Measurements from ENCODE around the gene LASP1. TPM values are rescaled to one million over a fixed set of nuclear protein-coding genes. Genes with fewer than 3 reads are reported as not detected.

The LASP1 gene
- total and polyA plus RNA-seq, 2 of the 8 experiments (the other 6 are each of a cell fraction or from before 2014, with no cell fraction given), result 114 to 180 TPM

DNA sequence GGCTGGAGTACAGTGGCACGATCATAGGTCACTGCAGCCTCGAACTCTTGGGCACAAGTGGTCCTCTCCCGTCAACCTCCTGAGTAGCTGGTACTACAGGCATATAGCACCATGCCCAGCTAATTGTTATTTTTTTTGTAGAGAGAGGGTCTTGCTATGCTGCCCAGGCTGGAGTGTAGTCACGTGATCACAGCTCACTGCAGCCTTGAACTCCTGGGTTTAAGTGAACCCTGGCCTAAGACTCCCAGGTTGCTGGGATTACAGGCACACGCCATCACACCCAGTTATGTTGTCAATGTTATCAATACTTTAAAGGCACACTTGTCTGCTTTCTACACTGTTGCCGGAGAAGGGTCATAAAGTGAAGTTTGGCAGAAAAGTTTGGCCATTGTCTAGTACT lies 33.5 kb downstream of the LASP1 start:
- no peak overlapping the region for H3K27ac ChIP-seq (ENCODE audit: low read depth, low read length)
- WGBS, 2 experiments (ENCODE audit: extremely low coverage in 1 of 2, insufficient coverage in 1 of 2, insufficient read length in 1 of 2, insufficient replicate concordance in 2 of 2, low coverage in 1 of 2, low lambda C conversion rate in 2 of 2, missing lambda C conversion rate in 1 of 2), result 92% methylated on average over 6 of the region's 6 CpGs; no CpG with 5 or more reads in 1 of the 2 experiments
- peaks cover 7% of the 10 kb centered on the region for H3K79me1 ChIP-seq (ENCODE audit: low read depth, low read length)
- H2BK12ac ChIP-seq (ENCODE audit: low read depth, low read length), result no peak overlapping the region
- no peak overlapping the region for H3K18ac ChIP-seq (ENCODE audit: extremely low read depth, low read length)
- no peak for DNase-seq (ENCODE audit: low read depth in 1 of 2, low spot score in 2 of 2)
- peaks cover 3 to 15% of the 10 kb centered on the region in 2 experiments for H4K20me1 ChIP-seq (replicated peaks in 1 of 2; ENCODE audit: control insufficient read depth in 1 of 2, insufficient read depth in 2 of 2, low read length in 2 of 2)
- no peak overlapping the region for H2BK20ac ChIP-seq (ENCODE audit: low read length)
- no peak overlapping the region for H3K23ac ChIP-seq (ENCODE audit: insufficient read length)
- no peak overlapping the region for H3K4me2 ChIP-seq (ENCODE audit: insufficient read depth in 1 of 2, low read depth in 2 of 2, low read length in 2 of 2)
- H4K8ac ChIP-seq (ENCODE audit: extremely low read depth, insufficient read depth, low read length), result no peak overlapping the region
- no peak for FAIRE-seq
- no peaks in the 10 kb centered on the region for H3K23me2 ChIP-seq (ENCODE audit: low read depth, low read length)
- ChIA-PET POLR2A (ENCODE audit: partially characterized antibody) (interaction anchor here (1.2 to 3.2 kb wide), 2 partner anchors 10 to 50 kb away, joined by 6 to 19 read pairs; partner anchors contain the start of gene RPL23), CTCF (ENCODE audit: partially characterized antibody) (interaction anchor here (1.0 to 1.4 kb wide), 5 partner anchors 10 to 39 kb away, joined by 3 to 4 read pairs (median 3); no protein-coding TSS in a partner anchor)
- H3K56ac ChIP-seq (replicated peaks; ENCODE audit: insufficient read length, low read depth, low read length), result no peak overlapping the region
- H4K91ac ChIP-seq (replicated peaks; ENCODE audit: insufficient read length, low read length), result no peak overlapping the region
- H3K14ac ChIP-seq (ENCODE audit: insufficient read length), result no peak overlapping the region
- peaks cover 0 to 12% of the 10 kb centered on the region in 2 experiments; a peak in 2 of 4 replicates for H3K79me2 ChIP-seq (ENCODE audit: control insufficient read depth in 1 of 2, insufficient read depth in 2 of 2, low read length in 2 of 2)
- H2BK5ac ChIP-seq (ENCODE audit: low read depth, low read length), result no peak overlapping the region
- H2BK15ac ChIP-seq (ENCODE audit: low read length), result no peak overlapping the region
- H2BK120ac ChIP-seq (replicated peaks; ENCODE audit: low read depth, low read length), result no peak overlapping the region
- H3K9ac ChIP-seq (replicated peaks in 1 of 4; ENCODE audit: extremely low read depth in 1 of 4, low read depth in 3 of 4, low read length in 3 of 4), result no peak overlapping the region
- H2AFZ ChIP-seq (ENCODE audit: low read length), result no peak overlapping the region
- no peaks in the 10 kb centered on the region for H3K27me3 ChIP-seq (replicated peaks in 1 of 4; ENCODE audit: control insufficient read depth in 3 of 4, extremely low read depth in 1 of 4, insufficient read depth in 3 of 4, low read length in 3 of 4)
- no peak overlapping the region for H3K4ac ChIP-seq (replicated peaks; ENCODE audit: insufficient read length, low read depth, low read length)
- H3K9me3 ChIP-seq (ENCODE audit: insufficient read depth in 2 of 2, low read depth in 1 of 2, low read length in 1 of 2), result no peaks in the 10 kb centered on the region
- no peak overlapping the region for H2AK5ac ChIP-seq (ENCODE audit: low read depth, low read length)
- peaks cover 0 to 12% (median 5%) of the 10 kb centered on the region in 4 experiments; a peak in 5 of 7 replicates for H3K4me1 ChIP-seq (replicated peaks in 1 of 4; ENCODE audit: control insufficient read depth in 3 of 4, insufficient read depth in 4 of 4, low read length in 3 of 4)
- no peak overlapping the region for H3K4me3 ChIP-seq (ENCODE audit: extremely low read depth in 1 of 4, insufficient read depth in 2 of 4, low read depth in 3 of 4, low read length in 4 of 4)
- peaks cover 0 to 14% (median 7%) of the 10 kb centered on the region in 4 experiments; a peak in 7 of 8 replicates for H3K36me3 ChIP-seq (ENCODE audit: control insufficient read depth in 2 of 4, insufficient read depth in 4 of 4, low read length in 3 of 4)
- H4K5ac ChIP-seq (ENCODE audit: insufficient read length, low read depth, low read length), result no peak overlapping the region
- TF ChIP-seq BCL11A (IDR thresholded peaks at IDR 0.05; ENCODE audit: low read depth in 2 of 2, low read length in 2 of 2) (no peak), JUND (IDR thresholded peaks at IDR 0.05; ENCODE audit: low read length) (no peak), EP300 (IDR thresholded peaks at IDR 0.05; ENCODE audit: borderline replicate concordance in 1 of 2, low read depth in 2 of 2, low read length in 2 of 2) (no peak), NANOG (IDR thresholded peaks at IDR 0.05; ENCODE audit: insufficient read depth, low read depth, low read length, poor library complexity, severe bottlenecking) (no peak), TCF12 (IDR thresholded peaks at IDR 0.05; ENCODE audit: low read depth, low read length) (no peak), NRF1 (IDR thresholded peaks at IDR 0.05; ENCODE audit: low read depth, low read length) (no peak), CREB1 (IDR thresholded peaks at IDR 0.05) (no peak), RBBP5 (IDR thresholded peaks at IDR 0.05; ENCODE audit: borderline replicate concordance, low read depth, low read length) (no peak), POU5F1 (IDR thresholded peaks at IDR 0.05; ENCODE audit: low read depth, low read length) (no peak), RFX5 (IDR thresholded peaks at IDR 0.05; ENCODE audit: borderline replicate concordance, low read depth, low read length) (no peak), GABPA (IDR thresholded peaks at IDR 0.05; ENCODE audit: borderline replicate concordance, insufficient read depth, low read length) (no peak), BRCA1 (IDR thresholded peaks at IDR 0.05; ENCODE audit: low read depth, low read length) (no peak), CBX8 (IDR thresholded peaks at IDR 0.05; ENCODE audit: borderline replicate concordance, low read depth, low read length) (no peak), HDAC6 (IDR thresholded peaks at IDR 0.05; ENCODE audit: low read depth, low read length) (no peak), EGR1 (IDR thresholded peaks at IDR 0.05; ENCODE audit: borderline replicate concordance, low read depth, low read length) (no peak)

Measured in H1 (cell line).